ENCODE results near the gene KRTAP5-2.
"Not testable (repeated sequence)": the region's sequence is repeated elsewhere in the genome, so short reads cannot be mapped to it uniquely, and the experiment has no call there.

KRTAP5-2 gene

GRCh38 chr11:1629326-1630185 is 31.5 kb upstream of the KRTAP5-2 start, which contains the start of gene KRTAP5-5:
KRTAP5-5 (plus strand) TSS chr11:1629775; CDS start chr11:1629841, 66 bp downstream.
- no peak for DNase-seq (ENCODE audit: insufficient read length, low spot score)
- FAIRE-seq: no peak
- TF ChIP-seq POU2F2 (IDR thresholded peaks at IDR 0.05; ENCODE audit: low read depth, low read length) (no peak), TAF1 (IDR thresholded peaks at IDR 0.05; ENCODE audit: low read depth, low read length) (no peak), POLR2AphosphoS5 (IDR thresholded peaks at IDR 0.05; ENCODE audit: low read depth, low read length) (no peak), POLR2A (IDR thresholded peaks at IDR 0.05; ENCODE audit: low read depth, low read length) (no peak), SPI1 (IDR thresholded peaks at IDR 0.05; ENCODE audit: low read depth, low read length) (no peak), PAX5 (IDR thresholded peaks at IDR 0.05; ENCODE audit: insufficient read depth, low read length, severe bottlenecking) (no peak)

DNA sequence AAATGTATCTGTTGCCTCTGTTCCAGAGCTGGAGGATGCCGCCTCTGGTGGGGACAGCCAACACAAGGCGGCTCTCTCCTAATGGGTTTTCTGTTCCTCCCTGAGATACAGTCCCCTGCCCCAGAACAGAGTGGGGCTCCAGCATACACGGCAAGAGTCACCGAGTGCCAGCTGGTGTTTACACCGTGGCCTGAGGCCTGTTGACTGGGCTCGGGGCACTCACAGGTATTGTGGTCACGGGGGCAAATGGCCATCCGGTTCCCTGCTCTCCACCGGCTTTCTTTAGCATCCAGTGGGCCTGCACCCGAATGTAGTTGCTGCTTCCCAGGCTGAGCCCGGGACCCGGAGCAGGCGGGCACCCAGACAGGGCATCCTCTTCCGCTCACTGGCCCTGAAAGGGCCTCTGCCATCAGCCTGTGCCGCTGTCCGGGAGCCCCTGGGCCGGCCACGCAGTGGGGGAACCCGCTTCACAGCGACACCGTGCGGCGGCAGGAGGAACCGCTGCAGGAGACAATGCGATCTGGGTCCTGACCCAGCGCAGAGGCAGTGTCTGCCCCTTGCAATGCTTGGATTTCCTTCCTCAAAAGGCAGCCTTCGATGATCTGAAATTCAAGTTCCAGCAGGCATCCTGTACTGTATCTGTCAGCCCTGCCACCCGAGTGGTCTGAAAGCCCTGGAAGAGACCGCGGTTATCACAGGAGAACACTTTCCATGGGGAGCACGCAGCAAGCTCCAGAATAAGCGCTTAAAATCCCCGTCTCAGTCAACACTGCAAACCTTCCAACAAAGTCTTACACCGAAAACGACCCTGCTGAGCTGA is 30.6 kb upstream of the KRTAP5-2 start:
- DNase-seq (ENCODE audit: insufficient read length, low spot score) (peak; percentile 88), FAIRE-seq (peak; percentile 97)
- TF ChIP-seq POLR2A (IDR thresholded peaks at IDR 0.05; ENCODE audit: low read depth, low read length): no peak
- no peak for TF ChIP-seq TAF1 (IDR thresholded peaks at IDR 0.05; ENCODE audit: low read depth, low read length)
- no peak for TF ChIP-seq POU2F2 (IDR thresholded peaks at IDR 0.05; ENCODE audit: low read depth, low read length)
- no peak for TF ChIP-seq PAX5 (IDR thresholded peaks at IDR 0.05; ENCODE audit: insufficient read depth, low read length, severe bottlenecking)
- no peak for TF ChIP-seq SPI1 (IDR thresholded peaks at IDR 0.05; ENCODE audit: low read depth, low read length)
- no peak for TF ChIP-seq POLR2AphosphoS5 (IDR thresholded peaks at IDR 0.05; ENCODE audit: low read depth, low read length)

- TF ChIP-seq POU2F2 (IDR thresholded peaks at IDR 0.05; ENCODE audit: low read depth, low read length): no peak
- FAIRE-seq (no peak), DNase-seq (ENCODE audit: insufficient read length, low spot score) (no peak)
These were observed 27.4 kb upstream of the KRTAP5-2 start for GRCh38 chr11:1625541-1625940.

- FAIRE-seq (no peak), DNase-seq (ENCODE audit: insufficient read length, low spot score) (no peak)
- TF ChIP-seq TAF1 (IDR thresholded peaks at IDR 0.05; ENCODE audit: low read depth, low read length) (no peak), POLR2AphosphoS5 (IDR thresholded peaks at IDR 0.05; ENCODE audit: low read depth, low read length) (no peak), POU2F2 (IDR thresholded peaks at IDR 0.05; ENCODE audit: low read depth, low read length) (no peak), POLR2A (IDR thresholded peaks at IDR 0.05; ENCODE audit: low read depth, low read length) (no peak), SPI1 (IDR thresholded peaks at IDR 0.05; ENCODE audit: low read depth, low read length) (no peak)
These were observed 26.5 kb upstream of the KRTAP5-2 start for GRCh38 chr11:1624621-1625020.

GRCh38 chr11:1623716-1624115 is 25.6 kb upstream of the KRTAP5-2 start:
- no peak for DNase-seq (ENCODE audit: insufficient read length, low spot score)
- FAIRE-seq: no peak
- no peak for TF ChIP-seq POLR2AphosphoS5 (IDR thresholded peaks at IDR 0.05; ENCODE audit: low read depth, low read length)
- no peak for TF ChIP-seq SPI1 (IDR thresholded peaks at IDR 0.05; ENCODE audit: low read depth, low read length)
- TF ChIP-seq POLR2A (IDR thresholded peaks at IDR 0.05; ENCODE audit: low read depth, low read length): no peak
- no peak for TF ChIP-seq TAF1 (IDR thresholded peaks at IDR 0.05; ENCODE audit: low read depth, low read length)
- no peak for TF ChIP-seq PAX5 (IDR thresholded peaks at IDR 0.05; ENCODE audit: insufficient read depth, low read length, severe bottlenecking)
- no peak for TF ChIP-seq POU2F2 (IDR thresholded peaks at IDR 0.05; ENCODE audit: low read depth, low read length)

- DNase-seq (ENCODE audit: insufficient read length, low spot score) (no peak), FAIRE-seq (no peak)
- TF ChIP-seq POLR2A (IDR thresholded peaks at IDR 0.05; ENCODE audit: low read depth, low read length) (no peak), SPI1 (IDR thresholded peaks at IDR 0.05; ENCODE audit: low read depth, low read length) (0 out of 2 replicates have a peak, but pooled peaks have one; percentile 8), POLR2AphosphoS5 (IDR thresholded peaks at IDR 0.05; ENCODE audit: low read depth, low read length) (no peak), PAX5 (IDR thresholded peaks at IDR 0.05; ENCODE audit: insufficient read depth, low read length, severe bottlenecking) (no peak)
These were observed 24.0 kb upstream of the KRTAP5-2 start, which contains the start of gene KRTAP5-4 for GRCh38 chr11:1622086-1622485. KRTAP5-4 (minus strand) TSS chr11:1622138; CDS start chr11:1622093, 45 bp downstream.

DNA sequence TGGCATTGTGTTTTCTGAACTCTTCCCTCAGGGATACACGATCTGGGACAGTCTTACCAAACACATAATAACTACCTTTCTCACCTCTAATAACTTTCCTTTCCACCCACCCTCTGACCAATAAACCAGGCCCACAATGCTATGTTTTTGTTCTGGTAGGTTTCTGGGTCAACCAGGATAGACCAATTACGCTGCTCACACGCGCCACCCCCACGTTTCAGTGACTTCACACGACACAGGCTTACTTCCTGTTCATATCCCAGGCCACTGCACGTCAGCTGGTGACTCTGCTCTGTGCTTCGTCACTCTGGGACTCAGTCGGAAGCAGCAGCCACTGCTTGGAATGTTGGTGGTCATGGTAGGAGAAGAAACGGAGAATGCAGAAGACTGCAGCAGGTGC is 21.4 kb upstream of the KRTAP5-2 start:
- FAIRE-seq (no peak), DNase-seq (ENCODE audit: insufficient read length, low spot score) (no peak)
- TF ChIP-seq TAF1 (IDR thresholded peaks at IDR 0.05; ENCODE audit: low read depth, low read length) (no peak), POU2F2 (IDR thresholded peaks at IDR 0.05; ENCODE audit: low read depth, low read length) (no peak), SPI1 (IDR thresholded peaks at IDR 0.05; ENCODE audit: low read depth, low read length) (no peak), PAX5 (IDR thresholded peaks at IDR 0.05; ENCODE audit: insufficient read depth, low read length, severe bottlenecking) (no peak), POLR2A (IDR thresholded peaks at IDR 0.05; ENCODE audit: low read depth, low read length) (no peak)

DNA sequence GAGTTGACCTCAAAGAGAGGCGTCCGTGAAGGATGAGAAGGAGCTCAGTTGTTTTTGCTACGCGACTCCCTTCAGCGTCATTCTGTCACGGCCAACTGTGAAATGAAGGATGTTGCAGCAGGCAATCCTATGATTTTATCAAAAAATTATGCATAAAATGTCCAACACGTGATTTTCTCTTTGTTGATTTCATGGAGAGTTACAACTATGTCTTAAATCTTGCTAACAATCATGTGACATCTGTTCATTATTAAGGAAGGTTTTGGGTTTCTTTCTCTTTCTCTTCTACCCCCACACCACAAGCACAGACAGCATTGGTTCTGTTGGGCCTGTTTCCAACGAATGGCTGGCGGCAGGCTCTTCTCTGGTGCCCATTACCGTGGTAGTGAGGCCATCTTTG is 20.1 kb upstream of the KRTAP5-2 start:
- FAIRE-seq: no peak
- TF ChIP-seq SPI1 (IDR thresholded peaks at IDR 0.05; ENCODE audit: low read depth, low read length): no peak
- TF ChIP-seq POLR2AphosphoS5 (IDR thresholded peaks at IDR 0.05; ENCODE audit: low read depth, low read length): no peak
- TF ChIP-seq POU2F2 (IDR thresholded peaks at IDR 0.05; ENCODE audit: low read depth, low read length): no peak
- TF ChIP-seq TAF1 (IDR thresholded peaks at IDR 0.05; ENCODE audit: low read depth, low read length): no peak
- no peak for TF ChIP-seq PAX5 (IDR thresholded peaks at IDR 0.05; ENCODE audit: insufficient read depth, low read length, severe bottlenecking)
- TF ChIP-seq POLR2A (IDR thresholded peaks at IDR 0.05; ENCODE audit: low read depth, low read length): no peak

DNA sequence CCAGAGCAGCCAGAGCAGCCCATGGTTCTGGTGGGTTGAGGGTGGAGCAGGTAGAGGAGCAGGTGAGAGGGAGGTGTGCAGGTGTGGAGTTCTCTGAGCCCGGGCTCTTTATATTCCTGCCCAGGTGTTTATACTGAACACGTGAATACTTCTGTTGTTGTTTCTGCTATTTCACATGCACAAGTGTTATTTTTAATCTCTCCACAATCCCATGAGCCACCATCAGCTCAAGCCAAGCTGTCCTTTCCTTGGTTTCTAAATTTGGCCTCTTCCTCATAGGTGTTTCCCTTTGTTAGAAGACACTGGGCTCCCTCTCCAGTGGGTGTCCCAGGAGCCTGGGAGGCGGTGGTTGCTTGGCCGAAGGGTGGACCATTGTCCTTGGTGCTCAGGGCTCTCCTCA is 10.3 kb upstream of the KRTAP5-2 start, which contains the start of gene KRTAP5-3:
KRTAP5-3 (minus strand) TSS at position 101 of the 400 bp plus-strand sequence; CDS start at position 23, 78 bp downstream.
- DNase-seq (ENCODE audit: insufficient read length, low spot score): no peak
- no peak for FAIRE-seq
- TF ChIP-seq POLR2A (IDR thresholded peaks at IDR 0.05; ENCODE audit: low read depth, low read length): no peak
- TF ChIP-seq POLR2AphosphoS5 (IDR thresholded peaks at IDR 0.05; ENCODE audit: low read depth, low read length): no peak
- TF ChIP-seq POU2F2 (IDR thresholded peaks at IDR 0.05; ENCODE audit: low read depth, low read length): no peak
- TF ChIP-seq PAX5 (IDR thresholded peaks at IDR 0.05; ENCODE audit: insufficient read depth, low read length, severe bottlenecking): no peak
- TF ChIP-seq TAF1 (IDR thresholded peaks at IDR 0.05; ENCODE audit: low read depth, low read length): no peak
- TF ChIP-seq SPI1 (IDR thresholded peaks at IDR 0.05; ENCODE audit: low read depth, low read length): no peak

More for the DNA sequence above, 20.1 kb upstream of the KRTAP5-2 start:
- no peak for DNase-seq (ENCODE audit: insufficient read length, low spot score)

DNA sequence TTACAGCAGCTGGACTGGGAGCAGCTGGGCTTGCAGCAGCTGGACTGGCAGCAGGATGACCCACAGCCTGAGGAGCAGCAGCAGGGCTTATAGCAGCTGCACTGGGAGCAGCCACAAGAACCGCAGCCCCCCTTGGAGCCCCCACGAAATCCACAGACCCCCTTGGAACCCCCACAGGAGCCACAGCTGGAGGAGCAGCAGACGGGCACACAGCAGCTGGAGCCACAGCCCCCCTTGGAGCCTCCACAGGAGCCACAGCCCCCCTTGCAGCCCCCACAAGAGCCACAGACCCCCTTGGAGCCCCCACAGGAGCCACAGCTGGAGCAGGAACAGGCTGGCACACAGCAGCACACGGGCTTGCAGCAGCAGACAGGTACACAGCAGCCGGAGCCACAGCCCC is 9.8 kb upstream of the KRTAP5-2 start:
- not testable (repeated sequence) for DNase-seq (ENCODE audit: insufficient read length, low spot score); FAIRE-seq

- not testable (repeated sequence) for FAIRE-seq; DNase-seq (ENCODE audit: insufficient read length, low spot score)
These were observed 9.2 kb upstream of the KRTAP5-2 start for GRCh38 chr11:1607156-1607845.
